Common myeloid progenitor, CD34-positive (primary cell): ENCODE data around the gene ZNF365.
"Not testable (repeated sequence)": the region's sequence is repeated elsewhere in the genome, so short reads cannot be mapped to it uniquely, and the experiment has no call there.

Experiments
- CTCF ChIA-PET: fragments of 350-600 bp; sonication (Branson Sonifier 250); formaldehyde crosslinking; loops from one replicate; lab custom pipeline; 2021; ENCODE audit warnings: antibody characterized with exemption; lab: Charles Lee
- POLR2A ChIA-PET: fragments of 350-600 bp; sonication (Branson Sonifier 250); formaldehyde crosslinking; loops from one replicate; lab custom pipeline; 2021; ENCODE audit warnings: antibody characterized with exemption; lab: Charles Lee
- DNase-seq, 3 donors: peaks; one replicate each; pipeline versions ENCODE4 v3.0.0 to v3.0.0-alpha.2; 2013
- H3K27ac ChIP-seq, 2 experiments: 1 replicate in 1 of 2; 2 replicates in 1 of 2; pipeline ENCODE4 v1.7.0; 2013; ENCODE audit warnings: inconsistent platforms in 2 of 2, low read length in 2 of 2, mild to moderate bottlenecking in 2 of 2, low read depth in 1 of 2, moderate library complexity in 1 of 2; ENCODE audit not compliant: severe bottlenecking in 2 of 2, insufficient read depth in 1 of 2, poor library complexity in 1 of 2
- H3K27me3 ChIP-seq, 5 experiments: replicated peaks in 2 of 5; 1 replicate in 3 of 5; 2 replicates in 2 of 5; pipeline versions ENCODE4 v1.6.1 to v1.7.0; 2013; ENCODE audit warnings: low read length in 4 of 5, mild to moderate bottlenecking in 2 of 5, moderate library complexity in 2 of 5, inconsistent platforms in 1 of 5; ENCODE audit not compliant: insufficient read depth in 5 of 5, control insufficient read depth in 4 of 5
- H3K36me3 ChIP-seq, 4 experiments: 1 replicate in 2 of 4; 2 replicates in 2 of 4; pipeline versions ENCODE4 v1.6.1 to v1.7.0; 2013; ENCODE audit warnings: low read length in 3 of 4, control low read depth in 1 of 4, mild to moderate bottlenecking in 1 of 4; ENCODE audit not compliant: control insufficient read depth in 4 of 4, insufficient read depth in 4 of 4
- H3K4me1 ChIP-seq, 4 experiments: 1 replicate in 3 of 4; 2 replicates in 1 of 4; pipeline versions ENCODE4 v1.6.1 to v1.7.1; 2013; ENCODE audit warnings: low read length in 3 of 4, mild to moderate bottlenecking in 3 of 4, control low read depth in 1 of 4, inconsistent platforms in 1 of 4, moderate library complexity in 1 of 4; ENCODE audit not compliant: control insufficient read depth in 4 of 4, insufficient read depth in 4 of 4; ENCODE audit errors: control extremely low read depth in 1 of 4
- H3K4me3 ChIP-seq, 7 experiments: 1 replicate in 4 of 7; 2 replicates in 3 of 7; pipeline versions ENCODE4 v1.5.1 to v1.7.0; 2013; ENCODE audit warnings: mild to moderate bottlenecking in 7 of 7, low read length in 6 of 7, moderate library complexity in 6 of 7, inconsistent platforms in 2 of 7, low read depth in 2 of 7, control low read depth in 1 of 7; ENCODE audit not compliant: insufficient read depth in 4 of 7, control insufficient read depth in 1 of 7; ENCODE audit errors: extremely low read depth in 1 of 7
- H3K9me3 ChIP-seq, 5 experiments: 1 replicate in 4 of 5; 2 replicates in 1 of 5; pipeline versions ENCODE4 v1.6.1 to v1.7.1; 2013; ENCODE audit warnings: low read length in 4 of 5, mild to moderate bottlenecking in 2 of 5, inconsistent platforms in 1 of 5, low read depth in 1 of 5, moderate library complexity in 1 of 5; ENCODE audit not compliant: control insufficient read depth in 4 of 5, insufficient read depth in 2 of 5; ENCODE audit errors: control extremely low read depth in 1 of 5
- WGBS: methylation state at CpG from one replicate; pipeline ENCODE4 v1.1.5; 2013; ENCODE audit not compliant: insufficient coverage; 5-methylcytosine and 5-hydroxymethylcytosine counted together

The ZNF365 gene

GRCh38 chr10:62377026-62377415 is 2.9 kb downstream of the ZNF365 start:
- ChIA-PET POLR2A (no interaction called here), CTCF (no interaction called here)
- DNase-seq: no peak
- Histone ChIP-seq H3K4me1 (peaks cover 0 to 12% (median 6%) of the 10 kb centered on the region in 4 experiments), H3K36me3 (no peaks in the 10 kb centered on the region), H3K27ac (no peak overlapping the region), H3K27me3 (peaks cover 5 to 35% (median 12%) of the 10 kb centered on the region in 5 experiments), H3K4me3 (no peak overlapping the region), H3K9me3 (no peaks in the 10 kb centered on the region)
- 0% methylated on average over 1 of the region's 3 CpGs for WGBS

DNA sequence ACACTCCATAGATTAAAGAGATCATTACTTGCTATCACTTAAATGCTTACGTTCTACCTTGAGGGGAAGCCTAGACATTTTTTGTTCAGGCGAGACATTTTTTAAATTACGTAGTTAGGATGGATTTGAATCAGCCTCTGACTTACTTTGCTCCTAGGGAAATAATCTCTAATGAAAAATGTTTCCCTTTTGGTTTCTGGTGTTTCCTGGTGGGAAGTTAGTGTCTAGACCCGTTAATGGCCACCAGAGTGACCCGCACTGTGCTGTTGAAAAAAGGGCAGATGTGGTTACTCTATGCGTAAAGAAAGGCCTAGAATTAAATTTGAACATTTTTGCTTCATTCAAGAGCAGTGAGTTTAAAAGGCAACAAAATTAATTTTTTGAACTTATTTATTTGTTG is 3.8 kb downstream of the ZNF365 start:
- H3K36me3 ChIP-seq: no peaks in the 10 kb centered on the region
- H3K27me3 ChIP-seq: peaks cover 2 to 26% (median 12%) of the 10 kb centered on the region in 5 experiments
- POLR2A ChIA-PET: no interaction called here
- DNase-seq: no peak
- CTCF ChIA-PET: no interaction called here
- no peak overlapping the region for H3K4me3 ChIP-seq
- 100% methylated on average over 1 of the region's 6 CpGs for WGBS
- no peaks in the 10 kb centered on the region for H3K9me3 ChIP-seq
- peaks cover 0 to 12% (median 6%) of the 10 kb centered on the region in 4 experiments for H3K4me1 ChIP-seq
- no peak overlapping the region for H3K27ac ChIP-seq

- DNase-seq, H3K4me3 ChIP-seq, H3K9me3 ChIP-seq, CTCF ChIA-PET, POLR2A ChIA-PET, H3K27ac ChIP-seq, H3K36me3 ChIP-seq, H3K4me1 ChIP-seq: not testable (repeated sequence)
- H3K27me3 ChIP-seq: peaks cover 2 to 17% (median 8%) of the 10 kb centered on the region in 5 experiments
- 100% methylated on average over 4 of the region's 6 CpGs for WGBS
Measured at GRCh38 chr10:62378877-62379276, 4.7 kb downstream of the ZNF365 start.

GRCh38 chr10:62379394-62379793 is 5.2 kb downstream of the ZNF365 start:
- ChIA-PET CTCF (no interaction called here), POLR2A (no interaction called here)
- H3K4me1 ChIP-seq: peaks cover 0 to 5% (median 3%) of the 10 kb centered on the region in 4 experiments
- H3K36me3 ChIP-seq: no peaks in the 10 kb centered on the region
- peaks cover 2 to 12% (median 6%) of the 10 kb centered on the region in 5 experiments for H3K27me3 ChIP-seq
- no peaks in the 10 kb centered on the region for H3K9me3 ChIP-seq
- H3K4me3 ChIP-seq: no peak overlapping the region
- WGBS: no CpG with 5 or more reads among the region's 4 CpGs
- DNase-seq: no peak
- H3K27ac ChIP-seq: no peak overlapping the region

GRCh38 chr10:62380016-62380415 is 5.8 kb downstream of the ZNF365 start:
- ChIA-PET POLR2A (no interaction called here), CTCF (no interaction called here)
- H3K27ac ChIP-seq: no peak overlapping the region
- no peaks in the 10 kb centered on the region for H3K4me1 ChIP-seq
- H3K36me3 ChIP-seq: no peaks in the 10 kb centered on the region
- peaks cover 0 to 6% (median 3%) of the 10 kb centered on the region in 5 experiments for H3K27me3 ChIP-seq
- no peaks in the 10 kb centered on the region for H3K9me3 ChIP-seq
- no peak overlapping the region for H3K4me3 ChIP-seq
- DNase-seq: no peak
- no CpG with 5 or more reads among the region's 1 CpG for WGBS

GRCh38 chr10:62381385-62382102 is 7.4 kb downstream of the ZNF365 start:
- ChIA-PET CTCF (no interaction called here), POLR2A (no interaction called here)
- DNase-seq: no peak
- WGBS: 100% methylated on average over 6 of the region's 6 CpGs
- no peaks in the 10 kb centered on the region for H3K9me3 ChIP-seq
- no peaks in the 10 kb centered on the region for H3K27me3 ChIP-seq
- H3K4me3 ChIP-seq: no peak overlapping the region
- H3K4me1 ChIP-seq: no peaks in the 10 kb centered on the region
- no peak overlapping the region for H3K27ac ChIP-seq
- no peaks in the 10 kb centered on the region for H3K36me3 ChIP-seq

DNA sequence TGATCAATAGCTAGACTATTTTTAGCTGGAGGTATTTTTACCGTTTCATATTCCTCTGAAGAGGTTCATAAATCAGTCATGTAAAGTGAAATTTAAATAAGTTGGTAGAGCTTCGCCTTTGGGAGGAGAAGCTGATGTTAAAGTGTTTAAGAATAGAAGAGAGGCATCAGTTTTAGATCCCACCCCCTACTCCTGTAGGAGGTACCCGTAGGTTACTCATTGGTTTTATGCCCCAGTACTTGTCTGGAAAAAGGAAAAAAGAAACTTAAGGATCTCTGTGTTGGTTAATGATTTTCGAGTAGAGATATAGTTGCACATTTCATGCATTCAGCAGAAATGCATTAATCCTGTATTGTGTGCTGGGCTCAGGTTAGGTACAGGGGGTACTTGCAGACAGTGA is 8.7 kb downstream of the ZNF365 start:
- Histone ChIP-seq H3K27ac (no peak overlapping the region), H3K36me3 (no peaks in the 10 kb centered on the region), H3K9me3 (no peaks in the 10 kb centered on the region), H3K4me3 (no peak overlapping the region), H3K27me3 (no peaks in the 10 kb centered on the region), H3K4me1 (no peaks in the 10 kb centered on the region)
- 74% methylated on average over 3 of the region's 4 CpGs for WGBS
- ChIA-PET POLR2A (interaction anchor here (0.7 kb wide), 1 partner anchor 482 kb away, joined by 3 read pairs; no protein-coding TSS in a partner anchor), CTCF (no interaction called here)
- DNase-seq: no peak
